ENCODE data around the gene ITPR2. TPM values are rescaled to one million over a fixed set of nuclear protein-coding genes. Genes with fewer than 3 reads are reported as not detected.

The ITPR2 gene
- total and polyA plus RNA-seq, 2 of the 13 experiments (the other 11 are each of a cell fraction or from before 2014, with no cell fraction given) = 31.9 to 81.9 TPM

GRCh38 chr12:26573225-26573909 is 259.6 kb downstream of the ITPR2 start:
- Histone ChIP-seq H2AFZ (ENCODE audit: low read length) (no peak overlapping the region), H3K4me2 (ENCODE audit: low read depth, low read length) (no peak overlapping the region), H3K4me1 (ENCODE audit: insufficient read depth, low read length) (no peaks in the 10 kb centered on the region), H3K36me3 (replicated peaks in 1 of 2; ENCODE audit: control insufficient read depth in 1 of 2, insufficient read depth in 2 of 2, low read length in 2 of 2) (peaks cover 18 to 55% of the 10 kb centered on the region in 2 experiments), H4K20me1 (ENCODE audit: insufficient read depth, low read length) (no peaks in the 10 kb centered on the region; the same call in 1 of the 2 replicates), H3K9me3 (ENCODE audit: low read length) (no peaks in the 10 kb centered on the region), H3K9ac (ENCODE audit: insufficient read depth, low read depth, low read length) (no peak overlapping the region), H3K79me2 (ENCODE audit: insufficient read depth, low read length) (no peaks in the 10 kb centered on the region), H3K27me3 (ENCODE audit: control insufficient read depth in 1 of 2, insufficient read depth in 2 of 2, low read length in 2 of 2) (no peaks in the 10 kb centered on the region), H3K27ac (ENCODE audit: extremely low read length, insufficient read depth, low read length) (no peak overlapping the region), H3K4me3 (replicated peaks in 1 of 3; ENCODE audit: insufficient read depth in 1 of 3, low read depth in 2 of 3, low read length in 3 of 3) (no peak overlapping the region)
- in situ Hi-C loops (cut with HindIII; ENCODE audit: extremely low pct_ligation_motif_present, low pct_unique_long_range_greater_than_20kb) = no loop called here
- TF ChIP-seq AGO2 (optimal IDR thresholded peaks at IDR 0.05; ENCODE audit: low read depth, low read length) = no peak
- TF ChIP-seq RBM22 (optimal IDR thresholded peaks at IDR 0.05; ENCODE audit: low read length) = peak; percentile 69
- DNase-seq (ENCODE audit: low spot score) = no peak
- CTCF ChIA-PET (ENCODE audit: low intra/inter-chr PET ratio, low total read pairs) = no interaction called here
- WGBS (ENCODE audit: low lambda C conversion rate) = 100% methylated on average over 1 of the region's 1 CpG
- BruUV-seq (replicated peaks) = no TSS peak
- POLR2A ChIA-PET = no interaction called here
- intact Hi-C loops (cut with micrococcal nuclease; ENCODE audit: unreplicated experiment) = no loop called here
- peak; percentile 28; the same call in 2 of the 3 replicates for ATAC-seq
- no peak for FAIRE-seq

GRCh38 chr12:26572137-26572536 is 260.9 kb downstream of the ITPR2 start:
- POLR2A ChIA-PET = no interaction called here
- no TSS peak for BruUV-seq (replicated peaks)
- H4K20me1 ChIP-seq (ENCODE audit: insufficient read depth, low read length) = no peaks in the 10 kb centered on the region; the same call in 1 of the 2 replicates
- no peak overlapping the region for H3K4me2 ChIP-seq (ENCODE audit: low read depth, low read length)
- DNase-seq (ENCODE audit: low spot score) (no peak), ATAC-seq (no peak), FAIRE-seq (no peak)
- CTCF ChIA-PET (ENCODE audit: low intra/inter-chr PET ratio, low total read pairs) = no interaction called here
- TF ChIP-seq ZNF317 (CRISPR knock-in tag; IDR thresholded peaks at IDR 0.05) (no peak), RBM22 (optimal IDR thresholded peaks at IDR 0.05; ENCODE audit: low read length) (peak; percentile 75), TEAD2 (CRISPR knock-in tag; IDR thresholded peaks at IDR 0.05) (no peak)
- no peak overlapping the region for H3K4me3 ChIP-seq (replicated peaks in 1 of 3; ENCODE audit: insufficient read depth in 1 of 3, low read depth in 2 of 3, low read length in 3 of 3)
- no peaks in the 10 kb centered on the region for H3K9me3 ChIP-seq (ENCODE audit: low read length)
- no peaks in the 10 kb centered on the region for H3K4me1 ChIP-seq (ENCODE audit: insufficient read depth, low read length)
- WGBS (ENCODE audit: low lambda C conversion rate) = 90% methylated on average over 1 of the region's 1 CpG
- H3K9ac ChIP-seq (ENCODE audit: insufficient read depth, low read depth, low read length) = no peak overlapping the region
- in situ Hi-C loops (cut with HindIII; ENCODE audit: extremely low pct_ligation_motif_present, low pct_unique_long_range_greater_than_20kb) (no loop called here), intact Hi-C loops (cut with micrococcal nuclease; ENCODE audit: unreplicated experiment) (no loop called here)
- no peaks in the 10 kb centered on the region for H3K79me2 ChIP-seq (ENCODE audit: insufficient read depth, low read length)
- no peaks in the 10 kb centered on the region for H3K27me3 ChIP-seq (ENCODE audit: control insufficient read depth in 1 of 2, insufficient read depth in 2 of 2, low read length in 2 of 2)
- peaks cover 19 to 46% of the 10 kb centered on the region in 2 experiments for H3K36me3 ChIP-seq (replicated peaks in 1 of 2; ENCODE audit: control insufficient read depth in 1 of 2, insufficient read depth in 2 of 2, low read length in 2 of 2)
- H3K27ac ChIP-seq (ENCODE audit: extremely low read length, insufficient read depth, low read length) = no peak overlapping the region
- no peak overlapping the region for H2AFZ ChIP-seq (ENCODE audit: low read length)
